ENCODE results near the gene ZNF576. TPM values are rescaled to one million over a fixed set of nuclear protein-coding genes. Genes with fewer than 3 reads are reported as not detected.
A peak's percentile ranks its signal among the peaks of the same experiment; 100 is the strongest.

The ZNF576 gene
- total and polyA plus RNA-seq, 9 of the 15 experiments (the other 6 are each of a cell fraction or from before 2014, with no cell fraction given), result 6.8 to 18.2 (median 12.2) TPM

GRCh38 chr19:43561139-43561970 lies 35.0 kb upstream of the ZNF576 start (continued):
- TF ChIP-seq, protein P1, sequence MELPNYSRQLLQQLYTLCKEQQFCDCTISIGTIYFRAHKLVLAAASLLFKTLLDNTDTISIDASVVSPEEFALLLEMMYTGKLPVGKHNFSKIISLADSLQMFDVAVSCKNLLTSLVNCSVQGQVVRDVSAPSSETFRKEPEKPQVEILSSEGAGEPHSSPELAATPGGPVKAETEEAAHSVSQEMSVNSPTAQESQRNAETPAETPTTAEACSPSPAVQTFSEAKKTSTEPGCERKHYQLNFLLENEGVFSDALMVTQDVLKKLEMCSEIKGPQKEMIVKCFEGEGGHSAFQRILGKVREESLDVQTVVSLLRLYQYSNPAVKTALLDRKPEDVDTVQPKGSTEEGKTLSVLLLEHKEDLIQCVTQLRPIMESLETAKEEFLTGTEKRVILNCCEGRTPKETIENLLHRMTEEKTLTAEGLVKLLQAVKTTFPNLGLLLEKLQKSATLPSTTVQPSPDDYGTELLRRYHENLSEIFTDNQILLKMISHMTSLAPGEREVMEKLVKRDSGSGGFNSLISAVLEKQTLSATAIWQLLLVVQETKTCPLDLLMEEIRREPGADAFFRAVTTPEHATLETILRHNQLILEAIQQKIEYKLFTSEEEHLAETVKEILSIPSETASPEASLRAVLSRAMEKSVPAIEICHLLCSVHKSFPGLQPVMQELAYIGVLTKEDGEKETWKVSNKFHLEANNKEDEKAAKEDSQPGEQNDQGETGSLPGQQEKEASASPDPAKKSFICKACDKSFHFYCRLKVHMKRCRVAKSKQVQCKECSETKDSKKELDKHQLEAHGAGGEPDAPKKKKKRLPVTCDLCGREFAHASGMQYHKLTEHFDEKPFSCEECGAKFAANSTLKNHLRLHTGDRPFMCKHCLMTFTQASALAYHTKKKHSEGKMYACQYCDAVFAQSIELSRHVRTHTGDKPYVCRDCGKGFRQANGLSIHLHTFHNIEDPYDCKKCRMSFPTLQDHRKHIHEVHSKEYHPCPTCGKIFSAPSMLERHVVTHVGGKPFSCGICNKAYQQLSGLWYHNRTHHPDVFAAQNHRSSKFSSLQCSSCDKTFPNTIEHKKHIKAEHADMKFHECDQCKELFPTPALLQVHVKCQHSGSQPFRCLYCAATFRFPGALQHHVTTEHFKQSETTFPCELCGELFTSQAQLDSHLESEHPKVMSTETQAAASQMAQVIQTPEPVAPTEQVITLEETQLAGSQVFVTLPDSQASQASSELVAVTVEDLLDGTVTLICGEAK (IDR thresholded peaks at IDR 0.05), result peak; percentile 87
- TF ChIP-seq, protein P1 (CRISPR knock-in tag; IDR thresholded peaks at IDR 0.05), result peak; percentile 82
- TF ChIP-seq PHF20 (IDR thresholded peaks at IDR 0.05; ENCODE audit: partially characterized antibody) (peak; percentile 39), PCBP1 (IDR thresholded peaks at IDR 0.05; ENCODE audit: low read depth, low read length, poor library complexity, severe bottlenecking) (no peak), RBM17 (IDR thresholded peaks at IDR 0.05; ENCODE audit: borderline replicate concordance, low read depth, low read length) (no peak), ZNF354B (CRISPR knock-in tag; IDR thresholded peaks at IDR 0.05) (no peak), CBFA2T3 (IDR thresholded peaks at IDR 0.05) (peak; percentile 62)
